Globus pallidus (tissue), 1 donor: ENCODE measurements around the gene PON3.
"Not testable (repeated sequence)": the region's sequence is repeated elsewhere in the genome, so short reads cannot be mapped to it uniquely, and the experiment has no call there.

Experiments used
- DNase-seq: peaks from one replicate; pipeline ENCODE4 v3.0.0-alpha.2; 2015; ENCODE audit warnings: low spot score

The PON3 gene

DNA sequence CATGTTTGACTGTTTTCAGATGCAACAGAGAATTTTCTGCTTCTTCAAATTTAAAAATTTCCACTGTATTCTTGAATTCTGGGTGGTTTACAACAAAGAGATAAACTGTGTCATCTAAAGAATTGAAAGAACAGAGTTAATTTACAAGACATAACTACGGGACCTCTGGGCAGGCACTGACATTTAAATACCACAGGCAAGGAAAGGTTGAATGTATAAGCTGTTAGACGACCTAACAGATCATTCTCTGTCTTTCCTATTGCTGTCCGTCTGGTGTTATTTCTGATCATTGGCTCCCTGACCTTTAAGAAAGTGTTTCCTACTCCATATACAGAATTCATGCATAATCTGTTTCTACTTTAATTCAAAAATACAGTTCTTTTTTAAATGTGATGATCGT is 15.5 kb upstream of the PON3 start:
- DNase-seq = no peak

DNA sequence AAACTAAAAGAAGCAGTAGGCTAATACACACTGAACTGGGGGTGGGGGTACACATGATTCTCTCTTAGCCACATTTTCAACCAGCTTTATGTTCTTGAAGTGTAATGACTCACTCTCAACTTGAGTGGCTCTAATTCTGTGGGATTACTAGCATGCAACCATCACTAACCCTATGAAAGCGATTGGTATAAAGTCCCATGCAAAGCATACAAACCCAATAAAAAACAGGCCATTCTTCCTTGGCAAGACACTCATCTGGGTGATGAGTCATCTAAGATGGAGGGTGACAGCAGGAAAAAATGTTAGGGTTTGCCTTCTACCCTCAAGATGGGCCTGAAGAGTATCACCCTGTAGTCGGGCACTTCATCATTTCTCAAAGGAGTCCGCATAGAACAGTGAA is 14.9 kb upstream of the PON3 start:
- DNase-seq = no peak

DNA sequence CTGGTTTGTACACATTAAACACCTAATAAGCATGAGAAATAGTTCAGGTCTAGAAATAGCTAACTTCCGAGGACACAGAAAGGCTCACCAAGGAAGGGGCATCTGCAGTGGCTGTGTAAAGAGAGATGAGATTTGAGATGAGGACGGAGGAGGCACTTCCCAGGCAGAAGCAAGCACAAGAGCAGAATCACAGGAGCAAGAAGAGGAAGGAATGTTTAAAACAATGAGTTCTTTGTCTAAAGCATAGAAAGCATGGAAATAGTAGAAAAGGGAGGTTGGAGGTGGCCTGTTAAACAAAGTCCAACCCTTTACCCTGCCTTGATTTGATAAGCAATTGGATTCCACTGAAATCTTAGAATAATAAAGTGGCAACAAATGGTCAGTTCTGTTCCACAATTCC is 11.6 kb upstream of the PON3 start:
- DNase-seq = no peak

DNA sequence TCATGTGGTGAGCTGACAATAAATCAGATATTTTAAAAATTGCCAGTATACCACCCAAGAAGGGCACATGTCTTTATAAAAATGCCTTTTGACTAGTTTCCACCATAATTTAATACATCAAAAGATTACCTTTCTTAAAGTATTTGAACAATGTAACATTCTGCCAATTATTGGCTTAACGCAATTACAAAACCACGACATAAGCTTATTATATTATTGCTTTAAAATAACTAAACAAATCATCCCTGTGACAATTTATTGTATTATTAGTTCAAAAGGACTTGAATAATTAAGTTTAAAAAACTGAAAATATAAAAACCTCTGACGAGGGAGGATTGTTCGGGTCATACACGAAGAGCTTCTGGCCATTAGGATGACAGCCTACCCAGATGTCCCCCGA is 9.6 kb upstream of the PON3 start:
- DNase-seq = no peak

DNA sequence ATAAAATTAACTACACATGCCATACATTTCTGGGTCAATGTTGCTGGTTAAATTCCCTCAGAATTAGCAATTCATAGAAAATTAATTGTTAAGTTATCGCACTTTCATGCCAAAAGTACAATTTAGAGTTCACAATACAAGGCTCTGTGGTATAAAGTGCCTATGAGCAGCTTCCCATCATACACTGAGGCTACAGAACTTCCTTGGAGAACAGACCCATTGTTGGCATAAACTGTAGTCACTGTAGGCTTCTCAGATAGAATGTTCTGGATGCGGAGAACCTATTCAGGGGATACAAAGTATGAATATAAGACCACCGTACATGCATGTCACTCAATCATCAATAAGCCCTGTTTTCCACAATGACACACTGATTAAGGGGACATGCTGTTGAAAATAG is 9.0 kb upstream of the PON3 start:
- DNase-seq = no peak

GRCh38 chr7:95404316-95404865 is 8.2 kb upstream of the PON3 start:
- DNase-seq = no peak

GRCh38 chr7:95398155-95398940 is 2.2 kb upstream of the PON3 start:
- DNase-seq = no peak

DNA sequence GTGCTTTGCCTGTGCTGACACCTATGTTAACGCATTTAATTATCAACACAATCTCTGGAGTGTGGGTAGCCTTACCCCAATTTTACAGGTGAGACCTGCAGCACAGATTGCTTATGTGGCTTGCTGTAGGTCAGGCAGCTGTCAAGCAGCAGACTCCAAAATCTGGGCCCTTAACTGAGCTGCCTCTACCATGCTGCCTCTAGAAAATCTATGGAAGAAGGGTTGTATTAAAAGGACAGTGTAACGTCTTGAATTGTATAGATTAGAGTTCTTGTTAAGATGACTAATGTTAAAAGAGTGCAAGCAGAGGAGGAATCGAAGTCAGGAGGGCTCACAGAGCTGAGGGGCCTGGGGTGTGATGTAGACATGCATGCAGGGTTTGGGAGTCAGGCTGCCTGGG is 1.2 kb upstream of the PON3 start:
- DNase-seq = no peak

GRCh38 chr7:95395755-95396135 is 430 bp downstream of the PON3 start:
- DNase-seq = no peak

DNA sequence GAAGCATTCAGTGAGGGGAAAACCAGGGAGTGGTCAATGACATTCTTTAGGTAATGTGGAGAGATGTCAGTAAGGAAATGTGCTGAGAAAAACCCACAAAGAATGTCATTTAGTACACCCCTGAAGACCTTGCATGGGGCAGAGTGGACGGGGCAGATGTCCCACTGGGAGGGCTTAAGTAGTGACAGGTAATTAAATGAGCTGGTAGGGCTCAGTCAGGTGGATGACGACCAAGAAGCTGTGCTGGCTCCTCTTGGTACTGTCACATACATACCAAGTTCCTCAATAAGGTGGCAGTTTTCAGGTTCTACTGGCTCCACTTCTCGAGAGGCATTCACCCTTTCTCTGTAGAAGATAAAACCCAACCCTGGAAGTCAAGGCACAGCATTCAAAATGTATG is 1.8 kb downstream of the PON3 start:
- DNase-seq = no peak

GRCh38 chr7:95391761-95392160 is 4.4 kb downstream of the PON3 start:
- DNase-seq = no peak

DNA sequence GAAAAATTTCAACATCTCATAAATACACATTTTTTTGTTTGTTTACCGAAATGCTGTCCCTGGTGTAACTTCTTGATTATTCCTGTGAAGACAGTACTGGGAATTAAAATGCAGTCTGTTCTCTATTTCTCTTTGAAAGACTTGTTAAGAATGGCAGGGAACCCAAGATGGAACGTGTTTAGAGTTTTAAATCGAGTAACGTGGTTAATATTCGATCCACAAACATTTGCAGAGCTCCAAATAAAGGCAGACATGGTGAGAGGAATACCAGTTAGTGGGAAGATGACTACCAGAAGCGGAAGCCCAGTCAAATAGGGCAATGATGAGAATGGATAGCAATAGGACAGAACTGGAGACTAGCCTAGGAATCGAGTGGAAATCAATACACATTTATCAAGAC is 6.7 kb downstream of the PON3 start:
- DNase-seq = peak; percentile 38

DNA sequence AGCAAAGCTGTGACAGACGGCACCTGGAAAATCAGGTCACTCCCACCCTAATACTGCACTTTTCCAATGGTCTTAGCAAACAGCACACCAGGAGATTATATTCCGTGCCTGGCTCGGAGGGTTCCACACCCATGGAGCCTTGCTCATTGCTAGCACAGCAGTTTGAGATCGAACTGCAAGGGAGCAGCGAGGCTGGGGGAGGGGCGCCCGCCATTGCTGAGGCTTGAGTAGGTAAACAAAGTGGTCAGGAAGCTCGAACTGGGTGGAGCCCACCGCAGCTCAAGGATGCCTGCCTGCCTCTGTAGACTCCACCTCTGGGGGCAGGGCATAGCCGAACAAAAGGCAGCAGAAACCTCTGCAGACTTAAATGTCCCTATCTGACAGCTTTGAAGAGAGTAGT is 16.7 kb downstream of the PON3 start:
- not testable (repeated sequence) for DNase-seq

GRCh38 chr7:95376632-95377400 is 19.4 kb downstream of the PON3 start:
- DNase-seq = no peak

DNA sequence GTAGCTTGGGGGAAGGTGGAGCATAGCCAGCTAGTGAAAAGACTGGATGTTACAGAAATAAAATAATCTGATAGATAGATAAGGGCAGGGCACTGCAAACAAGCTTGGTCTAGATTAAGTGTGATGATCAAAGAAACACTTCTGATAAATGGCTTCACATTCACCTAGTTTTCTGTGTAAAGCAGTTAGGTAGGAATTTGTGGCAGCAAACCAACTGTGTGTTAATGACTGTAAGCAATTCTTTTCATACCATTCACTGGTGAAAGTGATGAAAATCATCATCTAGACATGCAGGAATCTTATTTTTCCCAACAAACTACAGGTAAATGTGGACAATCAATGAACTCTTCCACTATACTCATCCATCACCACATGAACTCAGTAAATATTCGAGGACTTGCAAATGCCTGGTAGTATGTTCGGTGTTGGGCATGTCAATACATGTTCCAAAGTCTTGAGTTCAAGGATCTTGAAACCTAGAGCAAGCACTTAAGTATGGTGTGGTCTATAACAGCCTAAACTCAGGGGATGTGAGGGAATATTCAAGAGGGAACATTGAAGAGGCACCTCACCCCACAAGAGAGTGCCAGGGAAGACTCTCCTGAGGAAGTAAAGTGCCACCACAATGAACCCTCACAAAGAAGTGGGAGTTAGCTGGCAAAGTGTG is 20.5 kb downstream of the PON3 start:
- no peak for DNase-seq

DNA sequence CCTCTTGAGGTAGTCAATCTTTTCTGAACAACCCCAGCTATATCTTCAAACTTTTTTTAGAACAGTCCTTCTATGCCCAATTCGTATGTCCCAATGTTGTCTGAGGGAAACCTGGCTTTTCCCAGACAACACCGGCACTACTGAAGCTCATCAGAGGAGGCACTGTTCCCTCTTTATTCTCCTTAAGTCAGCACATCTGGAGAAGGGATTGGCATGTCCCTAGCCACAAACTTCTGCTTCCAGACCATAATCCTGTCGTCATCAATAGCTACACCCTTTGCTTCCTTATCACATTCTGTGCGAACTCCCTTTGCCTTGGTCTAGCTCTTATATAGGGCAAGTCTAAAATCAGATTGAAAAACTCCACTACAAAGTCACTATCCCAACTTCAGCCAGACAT is 22.9 kb downstream of the PON3 start:
- DNase-seq = no peak

GRCh38 chr7:95368235-95368634 is 27.9 kb downstream of the PON3 start:
- no peak for DNase-seq

DNA sequence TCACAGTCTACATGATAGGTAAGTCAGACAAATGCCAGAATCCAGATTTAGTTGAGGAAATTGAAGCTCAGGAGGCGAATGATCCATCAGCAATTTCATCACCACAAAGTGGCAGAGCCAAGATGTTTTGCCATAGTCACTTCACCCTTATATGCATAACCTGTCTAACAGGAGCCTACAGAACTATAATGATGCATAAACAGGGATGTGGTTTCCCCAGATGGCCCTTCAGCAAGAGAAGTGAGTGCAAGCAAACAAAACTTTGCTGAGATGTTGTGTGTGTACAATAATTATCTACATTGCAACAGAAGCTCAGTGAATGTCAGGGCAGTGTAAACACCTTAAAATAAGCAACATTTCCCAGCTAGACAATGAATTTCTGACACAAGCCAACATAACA is 28.6 kb downstream of the PON3 start:
- DNase-seq = no peak

DNA sequence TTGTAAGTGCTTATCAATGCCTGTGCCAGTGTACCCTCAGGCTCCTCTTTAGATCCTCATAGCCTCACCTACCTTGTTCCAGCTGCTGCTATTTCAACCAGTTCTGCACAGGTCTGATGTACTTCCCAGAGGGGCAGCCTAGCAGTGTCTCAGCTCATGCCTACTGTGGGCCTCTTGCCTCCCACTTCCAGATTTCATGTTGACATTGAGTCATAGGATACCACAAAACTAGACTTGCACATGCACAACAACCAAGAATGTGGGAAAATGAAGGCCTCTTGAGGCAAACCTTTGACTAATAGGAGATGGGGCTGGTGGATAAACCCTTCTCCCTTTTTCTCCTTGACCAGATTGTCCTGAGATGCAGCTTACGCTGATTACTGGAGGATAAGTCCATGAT is 31.0 kb downstream of the PON3 start:
- DNase-seq = no peak

GRCh38 chr7:95357623-95358022 is 38.6 kb downstream of the PON3 start:
- no peak for DNase-seq

GRCh38 chr7:95342642-95343307 is 53.4 kb downstream of the PON3 start:
- DNase-seq = no peak

DNA sequence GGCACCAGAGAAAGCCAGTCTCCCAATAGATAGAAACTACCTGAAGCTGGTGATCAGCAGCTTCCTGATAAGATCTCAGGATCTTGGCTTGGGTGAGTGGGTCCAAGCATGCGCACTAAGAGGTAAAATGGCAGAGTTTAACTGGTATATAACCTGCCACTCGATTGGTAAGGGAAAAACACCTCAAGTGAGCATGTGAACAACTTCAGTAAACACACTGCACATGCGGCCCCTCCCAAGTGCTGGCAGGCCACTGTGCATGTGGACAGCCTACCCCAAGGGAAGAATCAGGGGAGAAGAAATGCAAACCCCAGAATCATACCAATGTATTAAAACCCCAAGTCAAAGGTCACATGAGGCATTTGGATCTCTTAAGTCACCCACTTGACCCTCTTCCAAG is 54.1 kb downstream of the PON3 start:
- no peak for DNase-seq
